HG02870 (cell line): ENCODE data around the gene GNL2.

Experiments used
- ATAC-seq: cut with Tn5 transposase; IDR thresholded peaks from one replicate; pipeline ENCODE4 v1.9.1; 2021; ENCODE audit warnings: mild to moderate bottlenecking, moderate library complexity; ENCODE audit not compliant: unreplicated experiment

The GNL2 gene

GRCh38 chr1:37595440-37596181 is at the start of gene GNL2:
Gene GNL2, minus strand, starts transcription at chr1:37595937. Its CDS starts 115 bp downstream, at chr1:37595822.
- ATAC-seq, result peak; percentile 98

GRCh38 chr1:37641059-37641458 is 45.3 kb upstream of the GNL2 start:
- ATAC-seq, result no peak

- ATAC-seq, result no peak
Measured at GRCh38 chr1:37636435-37636834, 40.7 kb upstream of the GNL2 start.

- ATAC-seq, result no peak
Measured at GRCh38 chr1:37634992-37635902, 39.5 kb upstream of the GNL2 start.

GRCh38 chr1:37634244-37634991 is 38.7 kb upstream of the GNL2 start, which contains the start of gene RSPO1:
Gene RSPO1, minus strand, starts transcription at chr1:37634892. Its CDS starts 5,231 bp downstream, at chr1:37629661.
- ATAC-seq, result no peak

GRCh38 chr1:37633938-37634243 is 38.2 kb upstream of the GNL2 start:
- ATAC-seq, result no peak

GRCh38 chr1:37633040-37633937 is 37.6 kb upstream of the GNL2 start:
- no peak for ATAC-seq

GRCh38 chr1:37631036-37631435 is 35.3 kb upstream of the GNL2 start:
- ATAC-seq, result no peak

- no peak for ATAC-seq
Measured at GRCh38 chr1:37630426-37631028, 34.8 kb upstream of the GNL2 start.

GRCh38 chr1:37629726-37630425 is 34.1 kb upstream of the GNL2 start:
- ATAC-seq, result no peak

GRCh38 chr1:37629008-37629407 is 33.3 kb upstream of the GNL2 start:
- no peak for ATAC-seq

GRCh38 chr1:37628026-37628556 is 32.4 kb upstream of the GNL2 start:
- ATAC-seq, result no peak

- no peak for ATAC-seq
Measured at GRCh38 chr1:37622131-37622530, 26.4 kb upstream of the GNL2 start.

GRCh38 chr1:37621326-37621870 is 25.7 kb upstream of the GNL2 start:
- ATAC-seq, result no peak

- no peak for ATAC-seq
Measured at GRCh38 chr1:37620707-37621106, 25.0 kb upstream of the GNL2 start.

GRCh38 chr1:37616330-37616729 is 20.6 kb upstream of the GNL2 start:
- ATAC-seq, result no peak

- ATAC-seq, result no peak
Measured at GRCh38 chr1:37614105-37614504, 18.4 kb upstream of the GNL2 start.

- ATAC-seq, result no peak
Measured at GRCh38 chr1:37612186-37612585, 16.4 kb upstream of the GNL2 start.

GRCh38 chr1:37609994-37610393 is 14.3 kb upstream of the GNL2 start:
- ATAC-seq, result no peak
